ENCODE measurements around the gene GJB5.

GJB5 gene

DNA sequence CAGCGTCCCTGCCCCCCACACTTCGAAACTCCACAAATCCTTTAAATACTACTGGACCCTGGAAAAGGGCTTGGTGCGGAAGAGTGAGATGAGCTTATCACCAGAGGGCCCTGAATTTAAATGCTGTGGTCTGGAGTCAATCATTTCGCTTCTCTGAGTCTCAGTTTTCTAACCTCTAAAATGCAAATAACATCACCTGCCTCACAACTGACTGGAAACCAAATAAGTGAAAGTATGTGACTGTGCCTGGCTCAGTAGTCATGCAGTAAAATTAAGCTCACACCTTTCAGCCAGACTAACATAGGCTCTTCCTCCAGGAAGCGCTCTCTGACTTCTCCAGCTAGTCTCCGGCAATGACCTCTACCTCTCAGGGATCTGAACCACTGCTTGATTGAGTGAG, 42.1 kb downstream of the GJB5 start:
- Histone ChIP-seq H3K9me3 (replicated peaks in 1 of 11) (no peaks in the 10 kb centered on the region), H3K9ac (no peak overlapping the region), H3K4me2 (no peak overlapping the region), H3K36me3 (no peaks in the 10 kb centered on the region), H3K27me3 (no peaks in the 10 kb centered on the region), H3K4me1 (peaks cover 24 to 45% (median 42%) of the 10 kb centered on the region in 10 experiments), H3K27ac (no peak overlapping the region), H3K4me3 (no peak overlapping the region), H4K20me1 (peaks cover 0 to 13% (median 0%) of the 10 kb centered on the region in 11 experiments; a peak in 4 of 22 replicates)
- TF ChIP-seq Cebpa-rat (IDR thresholded peaks at IDR 0.05): no peak

DNA sequence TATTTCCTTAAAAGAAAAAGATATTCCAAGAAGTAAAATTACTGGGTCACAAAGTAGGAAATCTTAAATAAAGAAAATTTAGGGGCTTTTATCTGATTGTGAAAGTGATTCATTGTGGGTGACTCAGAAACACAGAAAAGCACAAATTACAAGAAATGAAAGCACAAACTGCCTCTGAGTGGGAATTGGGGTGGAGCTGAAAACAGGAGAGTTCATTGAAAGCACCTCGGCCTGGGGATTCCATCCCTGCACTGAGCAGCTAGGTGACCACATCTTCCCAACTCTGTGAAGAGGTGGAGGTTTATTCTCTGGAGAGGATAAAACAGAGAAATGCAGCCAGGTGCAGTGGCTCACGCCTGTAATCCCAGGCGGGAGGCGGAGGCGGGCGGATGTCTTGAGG, 45.4 kb downstream of the GJB5 start:
- H3K27me3 ChIP-seq: no peaks in the 10 kb centered on the region
- no peak overlapping the region for H3K27ac ChIP-seq

DNA sequence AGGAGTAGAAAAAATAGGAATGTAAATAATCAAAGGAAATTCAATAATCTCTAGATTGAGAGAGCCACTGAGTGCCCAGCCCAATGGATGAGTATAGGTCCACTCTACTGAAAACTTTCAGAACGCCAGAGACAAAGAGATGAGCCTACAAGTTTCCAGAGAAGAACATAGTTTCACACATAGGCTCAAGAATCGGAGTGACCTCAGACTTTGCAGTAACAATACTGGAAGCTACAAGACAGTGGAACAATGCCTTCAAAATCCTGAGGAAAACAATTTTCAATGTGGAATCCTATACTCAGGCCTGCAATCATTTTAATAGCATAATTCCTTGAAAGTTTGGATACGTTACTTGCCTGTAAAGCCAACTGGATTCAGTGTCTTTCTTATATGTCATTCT, 48.9 kb downstream of the GJB5 start:
- TF ChIP-seq Cebpa-rat (IDR thresholded peaks at IDR 0.05): no peak
- Histone ChIP-seq H3K27ac (no peak overlapping the region), H4K20me1 (no peaks in the 10 kb centered on the region), H3K4me1 (peaks cover 0 to 9% (median 0%) of the 10 kb centered on the region in 10 experiments; a peak in 2 of 20 replicates), H3K9ac (no peak overlapping the region), H3K4me2 (no peak overlapping the region), H3K9me3 (replicated peaks in 1 of 11) (peaks cover 0 to 17% (median 7%) of the 10 kb centered on the region in 11 experiments; a peak in 13 of 22 replicates), H3K4me3 (no peak overlapping the region), H3K36me3 (no peaks in the 10 kb centered on the region), H3K27me3 (no peaks in the 10 kb centered on the region)

More for the DNA sequence above, 45.4 kb downstream of the GJB5 start:
- no peak overlapping the region for H3K4me3 ChIP-seq
- H3K9ac ChIP-seq: no peak overlapping the region
- TF ChIP-seq Cebpa-rat (IDR thresholded peaks at IDR 0.05): no peak
- peaks cover 0 to 16% (median 12%) of the 10 kb centered on the region in 10 experiments; a peak in 12 of 20 replicates for H3K4me1 ChIP-seq
- H3K9me3 ChIP-seq (replicated peaks in 1 of 11): peaks cover 0 to 17% (median 7%) of the 10 kb centered on the region in 11 experiments; a peak in 13 of 22 replicates
- H4K20me1 ChIP-seq: peaks cover 0 to 5% (median 0%) of the 10 kb centered on the region in 11 experiments; a peak in 2 of 22 replicates
- H3K4me2 ChIP-seq: no peak overlapping the region; a peak in 1 of 22 replicates
- no peaks in the 10 kb centered on the region for H3K36me3 ChIP-seq

DNA sequence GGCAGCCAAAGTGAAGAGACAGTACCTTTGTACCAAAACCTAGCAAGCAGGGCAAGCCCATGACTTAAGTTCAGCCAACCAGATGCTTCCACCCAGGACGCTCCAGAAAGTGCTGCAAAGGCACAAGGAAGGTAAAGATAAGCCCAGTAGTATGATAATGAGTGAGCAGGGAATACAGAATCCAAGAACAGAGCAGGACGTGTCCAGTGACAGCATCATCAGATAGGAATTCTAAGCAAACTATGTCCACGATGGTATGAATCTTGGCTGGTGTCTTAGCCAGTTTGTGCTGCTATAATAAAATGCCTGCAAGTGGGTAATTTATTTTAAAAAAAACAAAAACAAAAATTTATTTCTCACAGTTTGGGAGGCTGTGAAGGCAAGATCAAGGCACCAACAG, 51.5 kb downstream of the GJB5 start:
- no peak overlapping the region for H3K4me2 ChIP-seq
- no peaks in the 10 kb centered on the region for H3K4me1 ChIP-seq
- peaks cover 0 to 26% (median 12%) of the 10 kb centered on the region in 11 experiments; a peak in 18 of 22 replicates for H3K9me3 ChIP-seq (replicated peaks in 1 of 11)
- no peak overlapping the region for H3K27ac ChIP-seq
- H3K9ac ChIP-seq: no peak overlapping the region
- H3K27me3 ChIP-seq: no peaks in the 10 kb centered on the region
- TF ChIP-seq Cebpa-rat (IDR thresholded peaks at IDR 0.05): no peak
- no peak overlapping the region for H3K4me3 ChIP-seq
- H3K36me3 ChIP-seq: no peaks in the 10 kb centered on the region
- H4K20me1 ChIP-seq: no peaks in the 10 kb centered on the region
